HG02610 (cell line): ENCODE results near the gene KCNG3.

Experiments
- ATAC-seq: cut with Tn5 transposase; IDR thresholded peaks from one replicate; pipeline ENCODE4 v1.9.1; 2021; ENCODE audit warnings: mild to moderate bottlenecking, moderate library complexity; ENCODE audit not compliant: unreplicated experiment

The KCNG3 gene

GRCh38 chr2:42488297-42488696 is 5.5 kb downstream of the KCNG3 start:
- ATAC-seq: no peak

- ATAC-seq: no peak
Observed at GRCh38 chr2:42486145-42486906, 7.5 kb downstream of the KCNG3 start.

GRCh38 chr2:42480402-42480801 is 13.4 kb downstream of the KCNG3 start:
- no peak for ATAC-seq

GRCh38 chr2:42474765-42475454 is 18.9 kb downstream of the KCNG3 start:
- ATAC-seq: no peak

GRCh38 chr2:42470706-42471105 is 23.1 kb downstream of the KCNG3 start:
- ATAC-seq: no peak

GRCh38 chr2:42464631-42465030 is 29.2 kb downstream of the KCNG3 start:
- ATAC-seq: no peak

- no peak for ATAC-seq
Observed at GRCh38 chr2:42463570-42463969, 30.2 kb downstream of the KCNG3 start.

GRCh38 chr2:42459296-42459695 is 34.5 kb downstream of the KCNG3 start:
- ATAC-seq: no peak

- ATAC-seq: no peak
Observed at GRCh38 chr2:42458396-42458795, 35.4 kb downstream of the KCNG3 start.

GRCh38 chr2:42457011-42457410 is 36.8 kb downstream of the KCNG3 start:
- ATAC-seq: no peak

GRCh38 chr2:42456126-42456839 is 37.5 kb downstream of the KCNG3 start:
- no peak for ATAC-seq

GRCh38 chr2:42452545-42452944 is 41.2 kb downstream of the KCNG3 start:
- no peak for ATAC-seq

- no peak for ATAC-seq
Observed at GRCh38 chr2:42450136-42450535, 43.6 kb downstream of the KCNG3 start.

- no peak for ATAC-seq
Observed at GRCh38 chr2:42449163-42450087, 44.4 kb downstream of the KCNG3 start.

GRCh38 chr2:42448163-42448562 is 45.6 kb downstream of the KCNG3 start:
- ATAC-seq: no peak

GRCh38 chr2:42446503-42447271 is 47.1 kb downstream of the KCNG3 start:
- no peak for ATAC-seq

- no peak for ATAC-seq
Observed at GRCh38 chr2:42443718-42444399, 49.9 kb downstream of the KCNG3 start.

GRCh38 chr2:42442774-42443173 is 51.0 kb downstream of the KCNG3 start:
- ATAC-seq: no peak

GRCh38 chr2:42438685-42439084 is 55.1 kb downstream of the KCNG3 start:
- ATAC-seq: no peak
